HG02973 (cell line): ENCODE measurements around the gene HIVEP1.

Experiments
- ATAC-seq: cut with Tn5 transposase; IDR thresholded peaks from one replicate; pipeline ENCODE4 v1.9.1; 2021; ENCODE audit warnings: moderate library complexity; ENCODE audit not compliant: unreplicated experiment

The HIVEP1 gene

GRCh38 chr6:12114055-12114503, 102.0 kb downstream of the HIVEP1 start:
- ATAC-seq = no peak

- ATAC-seq = no peak
Measured at GRCh38 chr6:12115001-12115400, 102.9 kb downstream of the HIVEP1 start.

GRCh38 chr6:12115492-12115891, 103.4 kb downstream of the HIVEP1 start:
- no peak for ATAC-seq

- ATAC-seq = no peak
Measured at GRCh38 chr6:12116264-12116800, 104.2 kb downstream of the HIVEP1 start.

GRCh38 chr6:12116978-12117377, 104.9 kb downstream of the HIVEP1 start:
- no peak for ATAC-seq

- no peak for ATAC-seq
Measured at GRCh38 chr6:12118607-12119006, 106.5 kb downstream of the HIVEP1 start.

GRCh38 chr6:12119085-12119588, 107.0 kb downstream of the HIVEP1 start:
- peak; percentile 53 for ATAC-seq

- ATAC-seq = no peak
Measured at GRCh38 chr6:12125396-12125795, 113.3 kb downstream of the HIVEP1 start.

GRCh38 chr6:12126051-12126450, 113.9 kb downstream of the HIVEP1 start:
- no peak for ATAC-seq

- ATAC-seq = no peak
Measured at GRCh38 chr6:12129523-12129922, 117.4 kb downstream of the HIVEP1 start.

- ATAC-seq = no peak
Measured at GRCh38 chr6:12132351-12133222, 120.5 kb downstream of the HIVEP1 start.

- ATAC-seq = no peak
Measured at GRCh38 chr6:12134581-12134980, 122.5 kb downstream of the HIVEP1 start.

GRCh38 chr6:12134991-12135390, 122.9 kb downstream of the HIVEP1 start:
- ATAC-seq = no peak

GRCh38 chr6:12136905-12137304, 124.8 kb downstream of the HIVEP1 start:
- no peak for ATAC-seq

GRCh38 chr6:12137480-12137879, 125.4 kb downstream of the HIVEP1 start:
- ATAC-seq = no peak

- ATAC-seq = no peak
Measured at GRCh38 chr6:12138381-12138780, 126.3 kb downstream of the HIVEP1 start.

GRCh38 chr6:12138936-12139335, 126.8 kb downstream of the HIVEP1 start:
- ATAC-seq = no peak

GRCh38 chr6:12147557-12148316, 135.6 kb downstream of the HIVEP1 start:
- no peak for ATAC-seq

- ATAC-seq = no peak
Measured at GRCh38 chr6:12148317-12148801, 136.2 kb downstream of the HIVEP1 start.

- ATAC-seq = no peak
Measured at GRCh38 chr6:12148841-12149240, 136.7 kb downstream of the HIVEP1 start.

GRCh38 chr6:12149944-12150510, 137.9 kb downstream of the HIVEP1 start:
- ATAC-seq = no peak
